CD8-positive, alpha-beta memory T cell (primary cell): Measurements from ENCODE around the gene STAP2. TPM values are rescaled to one million over a fixed set of nuclear protein-coding genes. Genes with fewer than 3 reads are reported as not detected.
A peak's percentile ranks its signal among the peaks of the same experiment; 100 is the strongest.

Source experiments
- CTCF ChIA-PET: fragments of 350-600 bp; sonication (Branson Sonifier 250); formaldehyde crosslinking; loops from one replicate; lab custom pipeline; 2021; ENCODE audit warnings: antibody characterized with exemption; lab: Charles Lee
- POLR2A ChIA-PET: fragments of 350-600 bp; sonication (Branson Sonifier 250); formaldehyde crosslinking; loops from one replicate; lab custom pipeline; 2021; ENCODE audit warnings: antibody characterized with exemption; lab: Charles Lee
- DNase-seq, 5 donors: peaks; one replicate each; pipeline versions ENCODE4 v3.0.0 to v3.0.0-alpha.2; 2020 to 2022; ENCODE audit warnings: mixed read lengths in 1 of 5
- H3K27ac ChIP-seq: one replicate; pipeline ENCODE4 v1.7.0; 2013; ENCODE audit warnings: low read depth, mild to moderate bottlenecking, low read length, moderate library complexity
- H3K27me3 ChIP-seq: 2 replicates; pipeline ENCODE4 v1.7.0; 2013; ENCODE audit warnings: low read length, mild to moderate bottlenecking; ENCODE audit not compliant: insufficient read depth, poor library complexity, severe bottlenecking
- H3K36me3 ChIP-seq: 2 replicates; pipeline ENCODE4 v1.7.0; 2013; ENCODE audit warnings: mild to moderate bottlenecking, low read length, moderate library complexity; ENCODE audit not compliant: insufficient read depth
- H3K4me1 ChIP-seq: 2 replicates; pipeline ENCODE4 v1.7.0; 2013; ENCODE audit warnings: mild to moderate bottlenecking, low read length, moderate library complexity; ENCODE audit not compliant: insufficient read depth
- H3K4me3 ChIP-seq: 2 replicates; pipeline ENCODE4 v1.7.0; 2013; ENCODE audit warnings: mild to moderate bottlenecking, low read length
- H3K9me3 ChIP-seq: 2 replicates; pipeline ENCODE4 v1.7.0; 2013; ENCODE audit warnings: mild to moderate bottlenecking, low read length
- H3K27ac Mint-ChIP-seq, 8 donors: one replicate each; pipeline ENCODE4 v1.8.0; 2020 to 2021; ENCODE audit warnings: mixed read lengths in 8 of 8, mild to moderate bottlenecking in 6 of 8, inconsistent platforms in 3 of 8, moderate library complexity in 3 of 8
- H3K27me3 Mint-ChIP-seq, 2 donors: one replicate each; pipeline ENCODE4 v1.8.0; 2020 to 2021; ENCODE audit warnings: mixed read lengths in 2 of 2, mild to moderate bottlenecking in 1 of 2, moderate library complexity in 1 of 2
- H3K36me3 Mint-ChIP-seq, 3 donors: one replicate each; pipeline ENCODE4 v1.8.0; 2020 to 2021; ENCODE audit warnings: mixed read lengths in 3 of 3, inconsistent platforms in 1 of 3, mild to moderate bottlenecking in 1 of 3
- H3K4me1 Mint-ChIP-seq, 3 donors: one replicate each; pipeline ENCODE4 v1.8.0; 2020 to 2021; ENCODE audit warnings: mixed read lengths in 3 of 3, inconsistent platforms in 1 of 3, mild to moderate bottlenecking in 1 of 3
- H3K4me3 Mint-ChIP-seq, 7 donors: one replicate each; pipeline ENCODE4 v1.8.0; 2020 to 2021; ENCODE audit warnings: mixed read lengths in 7 of 7, mild to moderate bottlenecking in 6 of 7, moderate library complexity in 4 of 7, inconsistent platforms in 2 of 7
- H3K9me3 Mint-ChIP-seq, 5 donors: one replicate each; pipeline ENCODE4 v1.8.0; 2020 to 2022; ENCODE audit warnings: mixed read lengths in 5 of 5, mild to moderate bottlenecking in 3 of 5, moderate library complexity in 2 of 5, inconsistent platforms in 1 of 5
- polyA plus RNA-seq: library from polyadenylated mRNA; unstranded; fragments of 300-500 nt; fragmentation: Illumina TruSeq; gene quantifications from one replicate; pipeline ENCODE4 v1.2.3, GENCODE V29; 2021
- total RNA-seq, 2 experiments: library from RNA; stranded (reverse); gene quantifications; one replicate each; pipeline ENCODE4 v1.2.3, GENCODE V29; 2021

STAP2 gene
- total and polyA plus RNA-seq, 3 experiments from 2014 or later, result 1.8 to 6.1 (median 3.9) TPM

DNA sequence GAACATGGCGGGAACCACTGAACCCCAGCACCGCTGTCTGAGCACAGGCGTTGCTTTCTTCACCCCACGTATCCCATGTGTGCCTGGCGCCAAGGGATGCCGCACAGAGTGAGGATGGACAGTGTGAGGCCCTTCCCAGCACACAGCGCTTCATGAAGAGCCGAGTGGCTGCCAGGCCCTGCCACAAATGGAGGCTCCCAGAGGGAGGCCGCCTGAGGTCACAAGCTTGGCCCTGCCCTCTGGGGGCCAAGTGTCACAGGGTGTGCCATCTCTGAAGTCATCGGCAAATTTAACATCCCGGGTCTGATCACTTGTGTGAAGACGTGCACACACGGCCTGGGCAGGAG is 29.1 kb upstream of the STAP2 start:
- Histone ChIP-seq H3K4me3 (no peak overlapping the region), H3K36me3 (peaks cover 5% of the 10 kb centered on the region), H3K4me1 (peaks cover 36% of the 10 kb centered on the region), H3K27ac (no peak overlapping the region), H3K27me3 (no peaks in the 10 kb centered on the region), H3K9me3 (no peaks in the 10 kb centered on the region)
- no peak for DNase-seq
- Mint-ChIP-seq H3K9me3 (no peaks in the 10 kb centered on the region), H3K27ac (peak overlapping the region; percentile 66 to 97 (median 90)), H3K4me3 (peak overlapping the region in 3 of 7 donors; percentile 34 to 44 (median 38)), H3K36me3 (peaks cover 0 to 38% (median 0%) of the 10 kb centered on the region in 3 donors), H3K4me1 (peaks cover 26 to 45% (median 28%) of the 10 kb centered on the region in 3 donors), H3K27me3 (peaks cover 0 to 1% of the 10 kb centered on the region in 2 donors)
- CTCF ChIA-PET, result interaction anchor here (1.3 to 1.5 kb wide), 2 partner anchors 26 to 33 kb away, joined by 3 read pairs; no protein-coding TSS in a partner anchor
- POLR2A ChIA-PET, result no interaction called here

- Histone ChIP-seq H3K4me3 (no peak overlapping the region), H3K9me3 (no peaks in the 10 kb centered on the region), H3K36me3 (peaks cover 5% of the 10 kb centered on the region), H3K27ac (no peak overlapping the region), H3K27me3 (no peaks in the 10 kb centered on the region), H3K4me1 (peaks cover 34% of the 10 kb centered on the region)
- DNase-seq, result no peak
- ChIA-PET CTCF (interaction anchor here (1.5 to 3.5 kb wide), 2 partner anchors 15 to 27 kb away, joined by 3 to 11 read pairs; no protein-coding TSS in a partner anchor), POLR2A (no interaction called here)
- H3K4me1 Mint-ChIP-seq, result peaks cover 26 to 42% (median 28%) of the 10 kb centered on the region in 3 donors
- H3K27ac Mint-ChIP-seq, result peak overlapping the region in 4 of 8 donors; percentile 85 to 97 (median 92)
- H3K36me3 Mint-ChIP-seq, result peaks cover 0 to 42% (median 0%) of the 10 kb centered on the region in 3 donors
- H3K27me3 Mint-ChIP-seq, result peaks cover 0 to 1% of the 10 kb centered on the region in 2 donors
- no peak overlapping the region for H3K4me3 Mint-ChIP-seq
- H3K9me3 Mint-ChIP-seq, result no peaks in the 10 kb centered on the region
Observed at GRCh38 chr19:4367336-4367723, 28.7 kb upstream of the STAP2 start.

DNA sequence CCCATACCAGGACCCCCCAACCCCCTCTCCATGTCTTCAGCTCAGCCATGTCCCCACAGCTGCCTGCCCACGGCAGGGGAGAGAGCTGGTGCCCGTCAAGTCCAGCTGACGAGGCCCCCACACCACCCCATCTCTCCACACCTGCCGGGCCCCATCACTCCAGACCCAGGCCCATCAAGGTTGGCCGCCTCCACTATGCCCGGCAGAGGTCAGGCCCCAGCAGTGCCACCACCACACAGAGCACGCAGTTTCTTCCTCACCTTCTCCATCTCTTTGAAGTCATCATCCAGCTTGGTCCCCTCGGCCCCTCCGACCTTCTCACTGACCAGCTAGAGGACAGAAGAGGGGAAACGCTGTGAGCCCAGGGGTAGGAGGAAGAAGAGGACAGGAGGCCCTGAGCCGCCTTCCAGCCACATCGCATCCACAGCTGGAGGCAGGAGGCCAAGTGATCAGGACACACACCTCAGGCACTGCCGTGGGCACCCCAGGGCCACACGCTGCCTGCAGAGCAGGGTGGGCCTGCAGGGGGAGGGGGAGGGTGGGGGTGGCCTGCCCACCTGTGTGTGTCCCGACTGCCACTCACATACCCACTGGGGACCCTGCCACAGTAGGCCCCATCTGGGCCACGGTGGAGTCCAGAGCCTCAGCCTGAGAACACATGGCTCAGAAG is 28.2 kb upstream of the STAP2 start:
- Histone ChIP-seq H3K4me3 (no peak overlapping the region), H3K27ac (no peak overlapping the region), H3K4me1 (peaks cover 28% of the 10 kb centered on the region), H3K9me3 (no peaks in the 10 kb centered on the region), H3K27me3 (no peaks in the 10 kb centered on the region), H3K36me3 (peaks cover 5% of the 10 kb centered on the region)
- CTCF ChIA-PET, result interaction anchor here (3.5 kb wide), 1 partner anchor 14 kb away, joined by 11 read pairs; no protein-coding TSS in a partner anchor
- peaks cover 0 to 1% of the 10 kb centered on the region in 2 donors for H3K27me3 Mint-ChIP-seq
- POLR2A ChIA-PET, result no interaction called here
- no peak for DNase-seq
- H3K36me3 Mint-ChIP-seq, result peaks cover 0 to 47% (median 0%) of the 10 kb centered on the region in 3 donors
- no peak overlapping the region for H3K4me3 Mint-ChIP-seq
- H3K9me3 Mint-ChIP-seq, result no peaks in the 10 kb centered on the region
- peaks cover 25 to 39% (median 28%) of the 10 kb centered on the region in 3 donors for H3K4me1 Mint-ChIP-seq
- peak overlapping the region in 4 of 8 donors; percentile 64 to 89 (median 84) for H3K27ac Mint-ChIP-seq

DNA sequence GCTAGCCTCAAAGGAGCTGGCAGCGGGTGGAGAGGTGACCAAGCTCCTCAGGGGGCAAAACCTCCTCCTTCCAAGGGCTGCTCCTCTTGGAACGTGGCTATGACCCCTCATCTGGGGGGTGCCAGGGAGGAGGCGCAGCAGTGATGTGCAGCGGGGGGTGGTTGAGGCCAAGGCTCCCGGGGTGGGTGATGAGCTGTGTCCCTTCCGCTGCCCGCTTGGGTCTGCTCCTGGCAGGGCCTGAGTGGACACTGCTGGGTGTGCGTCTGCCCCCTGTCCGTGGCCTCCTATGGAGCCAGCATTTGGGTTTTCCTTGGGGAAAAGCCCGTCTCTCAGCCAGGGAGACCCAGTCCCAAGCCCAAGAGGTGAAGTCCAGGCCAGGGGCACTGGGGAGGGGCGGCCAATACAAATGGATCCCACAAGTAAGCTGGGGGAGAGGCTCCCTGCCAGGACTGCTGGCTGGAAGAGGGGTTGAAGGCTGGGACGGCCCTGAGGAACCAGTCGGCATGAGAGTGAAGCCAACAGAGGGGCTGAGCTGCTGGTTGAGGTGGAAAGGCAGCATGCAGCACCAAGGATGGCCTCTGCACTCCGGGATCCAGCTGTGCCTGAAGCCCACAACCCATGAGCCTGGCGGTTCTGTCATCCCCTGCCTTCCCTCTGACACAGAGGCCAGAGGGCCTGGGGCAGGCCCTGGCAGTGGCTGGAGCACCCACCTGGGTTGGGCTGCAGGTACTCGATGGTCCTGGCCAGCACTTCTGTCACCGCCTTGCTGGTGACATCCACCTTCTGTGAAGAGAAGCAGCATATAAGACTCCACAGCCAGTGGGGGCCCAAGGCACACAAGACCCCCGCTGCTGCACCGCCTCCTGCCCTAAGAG is 27.4 kb upstream of the STAP2 start:
- no peak overlapping the region for H3K4me3 ChIP-seq
- DNase-seq, result no peak
- no peaks in the 10 kb centered on the region for H3K9me3 ChIP-seq
- H3K36me3 Mint-ChIP-seq, result peaks cover 0 to 48% (median 0%) of the 10 kb centered on the region in 3 donors
- no peak overlapping the region for H3K27ac ChIP-seq
- H3K36me3 ChIP-seq, result peaks cover 5% of the 10 kb centered on the region
- H3K27ac Mint-ChIP-seq, result peak overlapping the region in 3 of 8 donors; percentile 63 to 74 (median 64)
- H3K4me1 ChIP-seq, result peaks cover 21% of the 10 kb centered on the region
- peaks cover 0 to 1% of the 10 kb centered on the region in 2 donors for H3K27me3 Mint-ChIP-seq
- peaks cover 21 to 32% (median 26%) of the 10 kb centered on the region in 3 donors for H3K4me1 Mint-ChIP-seq
- H3K9me3 Mint-ChIP-seq, result no peaks in the 10 kb centered on the region
- no peaks in the 10 kb centered on the region for H3K27me3 ChIP-seq
- H3K4me3 Mint-ChIP-seq, result no peak overlapping the region
- POLR2A ChIA-PET, result interaction anchor here (1.5 kb wide), 1 partner anchor 23 kb away, joined by 3 read pairs; the partner anchor contains the start of gene MPND
- CTCF ChIA-PET, result interaction anchor here (3.5 kb wide), 1 partner anchor 14 kb away, joined by 11 read pairs; no protein-coding TSS in a partner anchor

- H3K36me3 Mint-ChIP-seq, result peaks cover 0 to 54% (median 0%) of the 10 kb centered on the region in 3 donors
- Histone ChIP-seq H3K27me3 (no peaks in the 10 kb centered on the region), H3K27ac (no peak overlapping the region), H3K4me1 (peaks cover 14% of the 10 kb centered on the region), H3K36me3 (peaks cover 5% of the 10 kb centered on the region), H3K4me3 (no peak overlapping the region), H3K9me3 (no peaks in the 10 kb centered on the region)
- H3K27me3 Mint-ChIP-seq, result peaks cover 0 to 1% of the 10 kb centered on the region in 2 donors
- ChIA-PET CTCF (interaction anchor here (3.5 kb wide), 1 partner anchor 13 kb away, joined by 11 read pairs; no protein-coding TSS in a partner anchor), POLR2A (interaction anchor here (1.5 kb wide), 1 partner anchor 22 kb away, joined by 3 read pairs; the partner anchor contains the start of gene MPND)
- no peak for DNase-seq
- H3K4me3 Mint-ChIP-seq, result no peak overlapping the region
- H3K4me1 Mint-ChIP-seq, result peaks cover 18 to 25% (median 20%) of the 10 kb centered on the region in 3 donors
- no peaks in the 10 kb centered on the region for H3K9me3 Mint-ChIP-seq
- no peak overlapping the region for H3K27ac Mint-ChIP-seq
Observed at GRCh38 chr19:4365341-4365740, 26.7 kb upstream of the STAP2 start.

DNA sequence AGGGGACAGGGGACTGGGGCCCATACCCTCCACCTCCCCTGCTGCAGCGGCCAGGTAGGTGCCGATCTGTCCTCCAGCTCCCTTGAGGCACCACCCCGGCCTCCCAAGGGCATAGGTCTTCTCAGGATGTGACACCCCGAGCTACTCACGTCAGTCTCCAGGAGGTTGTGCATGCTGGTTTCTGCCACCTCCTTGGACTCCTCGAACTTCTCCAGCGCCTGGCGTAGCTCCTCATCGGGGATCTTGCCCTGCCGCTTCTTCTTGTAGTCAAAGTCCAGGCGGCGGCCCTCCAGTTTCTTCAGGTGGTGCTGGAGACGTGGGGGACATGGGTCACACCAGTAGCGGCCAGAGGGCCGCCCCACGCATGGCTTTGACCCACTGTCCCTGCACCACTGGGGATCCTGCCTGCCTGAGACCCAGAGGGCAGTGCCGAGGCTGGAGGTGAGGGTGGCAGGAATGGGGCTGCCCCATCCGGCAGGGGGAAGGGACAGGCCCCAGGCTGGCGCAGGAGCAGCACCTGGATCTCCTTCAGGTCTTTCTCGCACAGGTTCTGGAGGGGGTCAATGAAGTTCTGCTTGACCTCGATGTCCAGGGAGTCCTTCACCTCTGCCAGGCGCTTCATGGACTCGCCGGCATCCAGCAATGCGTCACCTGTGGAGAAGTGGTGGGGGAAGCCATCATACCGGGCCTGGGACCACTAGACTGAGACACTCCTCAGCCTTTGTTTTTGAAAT is 25.1 kb upstream of the STAP2 start:
- Histone ChIP-seq H3K4me3 (no peak overlapping the region), H3K9me3 (no peaks in the 10 kb centered on the region), H3K4me1 (peaks cover 6% of the 10 kb centered on the region), H3K27ac (no peak overlapping the region), H3K36me3 (peaks cover 5% of the 10 kb centered on the region), H3K27me3 (no peaks in the 10 kb centered on the region)
- ChIA-PET POLR2A (no interaction called here), CTCF (interaction anchor here (2.6 to 3.5 kb wide), 2 partner anchors 11 kb away, joined by 11 to 14 read pairs; no protein-coding TSS in a partner anchor)
- no peak for DNase-seq
- Mint-ChIP-seq H3K27me3 (no peaks in the 10 kb centered on the region), H3K4me3 (no peak overlapping the region), H3K9me3 (no peaks in the 10 kb centered on the region), H3K36me3 (peaks cover 0 to 66% (median 0%) of the 10 kb centered on the region in 3 donors), H3K27ac (no peak overlapping the region), H3K4me1 (peaks cover 7 to 9% (median 8%) of the 10 kb centered on the region in 3 donors)

- Mint-ChIP-seq H3K9me3 (no peaks in the 10 kb centered on the region), H3K4me3 (no peak overlapping the region), H3K4me1 (peaks cover 2 to 3% (median 3%) of the 10 kb centered on the region in 3 donors), H3K36me3 (peaks cover 0 to 70% (median 0%) of the 10 kb centered on the region in 3 donors), H3K27ac (no peak overlapping the region), H3K27me3 (no peaks in the 10 kb centered on the region)
- no peaks in the 10 kb centered on the region for H3K9me3 ChIP-seq
- no peak overlapping the region for H3K4me3 ChIP-seq
- ChIA-PET POLR2A (no interaction called here), CTCF (interaction anchor here (0.9 to 2.6 kb wide), 3 partner anchors 10 to 96 kb away, joined by 3 to 14 read pairs (median 4); partner anchors contain the start of gene SH3GL1)
- no peak overlapping the region for H3K27ac ChIP-seq
- no peaks in the 10 kb centered on the region for H3K4me1 ChIP-seq
- no peaks in the 10 kb centered on the region for H3K27me3 ChIP-seq
- DNase-seq, result no peak
- H3K36me3 ChIP-seq, result peaks cover 5% of the 10 kb centered on the region
Observed at GRCh38 chr19:4362831-4363545, 24.4 kb upstream of the STAP2 start.
